Activated T-cell treated with anti-CD3 and anti-CD28 coated beads for 4 hours (primary cell): ENCODE measurements around the gene SRC.
A peak's percentile ranks its signal among the peaks of the same experiment; 100 is the strongest.
"Not testable (repeated sequence)": the region's sequence is repeated elsewhere in the genome, so short reads cannot be mapped to it uniquely, and the experiment has no call there.

Experiments used
- DNase-seq: peaks from one replicate; pipeline ENCODE4 v3.0.0-alpha.2; 2020

Gene SRC

DNA sequence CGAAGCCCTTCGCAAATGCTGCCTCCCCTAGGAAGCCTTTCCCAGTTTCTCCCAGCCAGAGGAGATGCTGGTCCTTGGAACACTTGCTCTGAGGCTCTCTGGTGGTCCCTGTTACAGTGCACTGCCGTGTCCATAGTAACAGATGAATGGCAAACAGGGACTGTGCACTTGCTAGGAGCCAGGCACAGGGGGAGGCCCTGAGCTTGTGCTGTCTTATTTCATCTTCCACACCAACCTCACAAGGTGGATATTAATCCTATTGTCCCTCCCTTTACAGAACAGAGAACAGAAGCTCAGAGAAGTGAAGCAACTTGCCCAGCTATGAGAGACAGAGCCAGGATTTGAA, 19.0 kb downstream of the SRC start:
- DNase-seq: no peak

DNA sequence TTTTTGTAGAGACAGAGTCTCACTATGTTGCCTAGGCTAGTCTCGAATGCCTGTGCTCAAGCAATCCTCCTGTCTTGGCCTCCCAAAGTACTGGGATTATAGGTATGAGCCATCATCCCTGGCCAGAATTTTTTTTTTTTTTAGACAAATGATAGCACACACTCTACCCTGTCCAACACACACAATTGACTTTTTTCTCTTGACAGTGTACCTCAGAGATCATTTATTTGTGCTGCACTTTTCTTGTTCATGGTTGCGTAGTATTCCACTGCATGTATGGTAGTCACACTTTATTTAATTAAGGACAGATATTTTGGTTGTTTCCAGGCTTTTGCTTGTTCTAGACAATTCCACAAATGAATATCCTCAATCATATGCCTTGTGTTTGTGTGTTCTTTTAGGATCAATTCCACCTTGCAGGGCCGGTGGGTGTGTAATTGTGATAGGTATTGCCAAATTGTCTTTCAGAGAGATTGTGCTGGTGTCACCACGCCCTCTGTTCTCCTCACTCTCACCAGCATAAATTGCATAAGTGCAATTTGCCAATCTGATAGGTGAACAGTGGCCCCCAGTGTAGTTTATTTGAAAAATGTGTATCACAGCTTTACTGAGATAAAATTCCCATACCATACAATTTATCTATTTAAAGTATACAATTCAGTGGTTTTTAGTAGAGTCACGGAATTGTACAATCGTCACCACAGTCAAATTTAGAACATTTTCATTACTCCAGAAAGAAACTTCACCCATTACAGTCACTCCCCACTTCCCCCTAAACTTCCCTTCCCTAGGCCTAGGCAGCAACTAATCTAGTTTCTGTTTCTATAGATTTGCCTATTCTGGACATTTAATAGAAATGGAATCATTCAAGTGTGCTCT, 20.1 kb downstream of the SRC start:
- DNase-seq: no peak

DNA sequence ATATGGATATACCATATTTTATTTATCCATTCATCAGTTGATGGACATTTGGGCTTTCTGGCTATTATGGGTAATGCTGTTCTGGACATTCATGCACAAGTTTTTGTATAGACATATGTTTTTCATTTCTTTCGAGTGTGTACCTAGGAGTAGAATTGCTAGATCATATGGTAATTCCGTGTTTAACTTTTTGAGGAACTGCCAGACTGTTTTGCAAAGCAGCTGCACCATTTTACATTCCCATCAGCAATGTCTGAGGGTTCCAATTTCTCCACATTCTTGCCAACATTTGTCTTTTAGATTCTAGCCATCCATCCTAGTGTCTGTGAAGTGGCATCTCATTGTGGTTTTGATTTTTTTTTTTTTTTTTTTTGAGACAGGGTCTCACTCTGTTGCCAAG, 20.8 kb downstream of the SRC start:
- no peak for DNase-seq

DNA sequence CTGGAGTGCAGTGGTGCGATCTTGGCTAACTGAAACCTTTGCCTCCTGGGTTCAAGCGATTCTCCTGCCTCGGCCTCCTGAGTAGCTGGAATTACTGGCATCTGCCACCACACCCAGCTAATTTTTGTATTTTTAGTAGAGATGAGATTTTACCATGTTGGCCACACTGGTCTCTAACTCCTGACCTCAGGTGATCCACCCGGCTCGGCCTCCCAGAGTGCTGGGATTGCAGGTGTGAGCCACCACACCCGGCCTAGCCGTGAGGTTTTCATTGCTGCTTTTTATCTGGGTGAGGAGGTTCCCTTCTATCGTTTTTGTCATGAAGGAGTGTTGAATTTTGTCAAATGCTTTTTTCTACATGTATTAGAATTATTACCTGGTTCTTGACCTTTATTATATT, 23.9 kb downstream of the SRC start:
- no peak for DNase-seq

DNA sequence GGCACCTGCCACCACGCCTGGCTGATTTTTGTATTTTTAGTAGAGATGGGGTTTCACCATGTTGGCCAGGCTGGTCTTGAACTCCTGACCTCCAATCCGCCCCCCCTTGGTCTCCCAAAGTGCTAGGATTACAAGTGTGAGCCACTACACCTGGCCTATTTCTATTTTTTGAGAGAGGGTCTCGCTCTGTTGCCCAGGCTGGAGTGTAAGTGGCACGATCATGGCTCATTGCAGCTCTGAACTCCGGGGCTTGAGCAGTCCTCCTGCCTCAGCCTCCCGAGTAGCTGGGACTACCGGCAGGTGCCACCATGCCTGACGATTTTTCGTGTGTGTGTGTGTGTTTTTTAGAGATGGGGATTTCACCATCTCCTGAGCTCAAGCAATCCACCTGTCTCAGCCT, 25.9 kb downstream of the SRC start:
- not testable (repeated sequence) for DNase-seq

DNA sequence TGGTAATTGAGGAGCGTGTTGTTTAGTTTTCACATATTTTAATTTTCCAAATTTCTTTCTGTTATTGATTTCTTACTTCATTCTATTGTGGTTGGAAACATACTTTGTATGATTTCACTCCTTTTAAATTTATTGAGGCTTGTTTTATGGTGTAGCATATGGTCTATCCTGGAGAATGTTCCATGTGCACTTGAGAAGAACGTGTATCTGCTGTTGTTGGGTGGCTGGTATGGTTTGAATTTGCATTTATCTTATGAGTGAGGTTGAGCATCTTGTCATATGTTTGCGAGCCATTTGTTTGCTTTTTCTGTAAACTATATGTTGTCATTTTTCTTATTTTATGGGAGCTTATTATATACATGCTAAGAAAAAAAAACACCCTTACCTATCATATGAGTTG, 26.5 kb downstream of the SRC start:
- no peak for DNase-seq

DNA sequence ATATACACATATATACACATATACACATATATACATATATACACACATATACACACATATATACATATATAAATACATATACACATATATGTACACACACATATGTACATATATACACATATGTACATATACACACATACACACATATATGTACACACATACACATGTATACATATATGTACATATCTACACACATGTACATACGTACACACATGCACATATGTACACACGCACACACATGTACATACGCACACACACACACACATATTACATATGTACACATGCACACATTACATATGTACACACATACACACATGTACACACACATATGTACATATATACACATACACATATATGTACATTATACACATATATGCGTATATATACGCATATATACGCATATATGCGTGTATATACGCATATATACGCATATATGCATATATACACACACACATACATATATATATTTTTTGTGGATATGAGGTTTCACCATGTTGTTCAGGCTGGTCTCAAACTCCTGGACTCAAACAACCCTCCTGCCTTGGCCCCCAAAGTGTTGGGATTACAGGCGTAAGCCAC, 27.2 kb downstream of the SRC start:
- DNase-seq: no peak

DNA sequence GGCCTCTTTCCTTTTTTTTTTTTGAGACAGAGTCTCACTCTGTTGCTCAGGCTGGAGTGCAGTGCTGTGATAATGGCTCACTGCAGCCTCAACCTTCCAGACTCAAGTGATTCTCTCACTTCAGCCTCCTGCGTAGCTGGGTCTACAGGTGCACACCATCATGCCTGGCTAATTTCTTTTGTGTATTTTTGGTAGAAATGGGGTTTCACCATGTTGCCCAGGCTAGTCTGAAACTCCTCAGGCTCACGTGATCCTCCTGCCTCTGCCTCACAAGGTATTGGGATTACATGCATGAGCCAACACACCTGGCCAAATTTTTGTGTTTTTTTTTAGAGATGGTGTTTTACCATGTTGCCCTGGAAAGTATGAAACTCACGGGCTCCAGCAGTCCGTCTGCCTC, 29.3 kb downstream of the SRC start:
- no peak for DNase-seq

DNA sequence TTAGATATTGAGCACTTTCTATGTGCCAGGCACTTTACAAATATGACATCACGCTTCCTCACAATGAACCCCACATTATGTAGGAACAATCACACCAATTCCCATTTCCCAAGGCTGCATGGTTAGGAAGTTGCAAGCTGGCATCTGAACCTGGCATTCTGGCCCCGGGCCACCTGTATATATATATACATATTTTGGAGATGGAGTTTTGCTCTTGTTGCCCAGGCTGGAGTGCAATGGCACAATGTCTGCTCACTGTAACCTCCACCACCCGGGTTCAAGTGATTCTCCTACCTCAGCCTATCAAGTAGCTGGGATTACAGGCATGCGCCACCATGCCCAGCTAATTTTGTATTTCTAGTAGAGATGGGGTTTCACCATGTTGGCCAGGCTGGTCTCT, 30.4 kb downstream of the SRC start:
- DNase-seq: no peak

DNA sequence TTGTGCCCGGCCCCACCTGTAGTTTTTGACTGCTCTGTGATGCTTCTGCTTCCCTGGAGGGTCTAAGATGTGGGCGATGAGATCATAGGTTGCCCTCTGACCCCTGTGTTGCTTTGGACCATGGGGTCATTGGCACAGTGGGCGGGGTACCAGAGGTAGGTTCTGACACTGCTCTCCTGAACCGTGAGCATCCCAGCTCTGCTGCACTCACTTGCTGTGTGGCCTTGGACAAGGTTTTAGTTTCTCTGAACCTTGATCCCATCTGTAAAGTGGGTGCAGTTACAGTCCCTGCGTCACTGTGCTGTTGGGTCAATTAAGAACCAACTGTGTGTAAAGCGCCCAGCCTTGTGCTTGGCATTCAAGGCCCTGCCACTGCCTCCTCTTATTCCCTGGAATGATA, 30.9 kb downstream of the SRC start:
- no peak for DNase-seq

DNA sequence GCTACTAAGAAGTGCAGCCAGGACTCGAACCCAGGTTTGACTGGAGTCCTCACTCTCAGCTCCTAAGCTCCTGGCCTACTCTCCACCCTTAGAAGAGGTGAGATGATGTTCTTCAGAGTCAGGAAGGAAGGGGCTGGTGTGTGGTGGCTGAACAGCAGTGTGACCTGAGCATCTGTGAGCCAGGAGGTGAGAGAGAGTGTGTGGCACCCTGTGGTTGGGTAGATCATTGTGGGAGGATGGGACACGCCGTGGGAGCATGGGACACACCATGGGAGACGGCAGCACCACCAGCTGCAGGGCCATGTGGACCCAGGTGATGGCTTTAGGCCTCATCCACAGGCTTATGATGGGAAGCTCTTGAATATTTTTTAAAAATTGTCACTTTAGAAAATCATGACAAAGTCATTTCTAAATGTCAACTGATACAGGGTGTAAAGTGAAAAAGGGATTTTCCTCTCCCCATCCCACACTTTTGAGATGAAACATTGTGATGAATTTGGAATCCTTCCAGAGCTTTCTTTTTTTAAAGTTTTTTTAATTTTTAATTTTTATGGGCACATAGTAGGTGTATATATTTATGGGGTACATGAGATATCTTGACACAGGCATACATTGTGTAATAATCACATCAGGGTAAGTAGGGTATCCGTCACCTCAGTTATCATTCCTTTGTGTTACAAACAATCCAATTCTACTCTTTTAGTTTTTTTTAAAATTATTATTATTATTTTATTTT, 31.6 kb downstream of the SRC start:
- no peak for DNase-seq

DNA sequence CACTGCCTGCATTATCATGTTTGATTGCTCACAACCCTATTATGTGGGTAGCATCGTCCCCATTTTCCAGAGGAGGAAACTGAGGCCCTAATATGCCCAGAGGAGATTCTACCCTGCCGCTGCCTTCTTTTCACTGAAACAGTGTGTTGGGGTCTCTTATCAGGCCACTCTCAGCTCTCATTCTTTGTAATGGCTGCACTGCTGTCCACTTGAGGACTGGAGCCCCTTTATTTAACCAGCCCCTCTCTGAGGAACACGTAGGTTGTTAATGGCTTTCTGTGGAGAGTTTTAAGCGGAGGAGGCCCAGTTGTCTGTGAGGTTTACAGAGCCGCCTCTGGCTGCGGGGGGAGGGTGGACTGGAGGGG, 32.5 kb downstream of the SRC start:
- DNase-seq: no peak

DNA sequence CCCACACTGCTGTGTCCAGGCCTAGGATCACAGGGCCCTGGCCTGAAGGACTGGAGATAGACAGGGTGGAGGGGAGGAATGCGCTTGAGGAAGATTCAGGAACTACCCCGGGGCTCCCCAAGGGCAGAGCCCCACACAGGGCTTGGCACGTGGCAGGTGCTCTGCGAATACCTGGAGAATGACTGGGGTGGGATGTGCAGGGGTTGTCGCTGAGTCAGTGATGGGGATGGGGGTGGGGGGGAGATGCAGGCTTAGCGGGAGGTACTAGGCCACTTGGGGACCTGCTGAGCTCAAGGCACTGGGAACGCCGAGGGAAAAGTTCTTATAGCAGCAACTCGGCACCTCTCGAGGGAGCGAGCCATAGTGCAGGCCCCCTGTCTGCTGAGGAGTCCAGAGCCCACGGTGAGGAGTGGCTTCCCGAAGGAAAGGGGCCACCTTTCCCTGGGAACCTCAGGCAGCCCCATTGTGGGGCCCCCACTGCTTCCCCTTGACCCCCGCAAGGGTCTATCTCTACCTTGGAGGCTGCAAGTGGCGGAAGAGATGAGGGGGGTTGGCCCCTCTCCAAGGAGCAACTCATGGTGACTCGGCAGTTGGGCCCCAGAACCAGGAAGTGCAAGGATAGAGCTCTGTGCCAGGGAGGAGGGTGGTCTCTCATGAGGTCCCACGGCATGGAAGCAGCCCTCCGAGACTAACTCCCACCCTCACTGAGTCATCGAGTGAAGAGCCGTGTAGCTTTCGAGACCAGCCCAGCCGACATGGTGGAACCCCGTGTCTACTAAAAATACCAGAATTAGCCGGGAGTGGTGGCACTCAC, 33.1 kb downstream of the SRC start:
- no peak for DNase-seq

DNA sequence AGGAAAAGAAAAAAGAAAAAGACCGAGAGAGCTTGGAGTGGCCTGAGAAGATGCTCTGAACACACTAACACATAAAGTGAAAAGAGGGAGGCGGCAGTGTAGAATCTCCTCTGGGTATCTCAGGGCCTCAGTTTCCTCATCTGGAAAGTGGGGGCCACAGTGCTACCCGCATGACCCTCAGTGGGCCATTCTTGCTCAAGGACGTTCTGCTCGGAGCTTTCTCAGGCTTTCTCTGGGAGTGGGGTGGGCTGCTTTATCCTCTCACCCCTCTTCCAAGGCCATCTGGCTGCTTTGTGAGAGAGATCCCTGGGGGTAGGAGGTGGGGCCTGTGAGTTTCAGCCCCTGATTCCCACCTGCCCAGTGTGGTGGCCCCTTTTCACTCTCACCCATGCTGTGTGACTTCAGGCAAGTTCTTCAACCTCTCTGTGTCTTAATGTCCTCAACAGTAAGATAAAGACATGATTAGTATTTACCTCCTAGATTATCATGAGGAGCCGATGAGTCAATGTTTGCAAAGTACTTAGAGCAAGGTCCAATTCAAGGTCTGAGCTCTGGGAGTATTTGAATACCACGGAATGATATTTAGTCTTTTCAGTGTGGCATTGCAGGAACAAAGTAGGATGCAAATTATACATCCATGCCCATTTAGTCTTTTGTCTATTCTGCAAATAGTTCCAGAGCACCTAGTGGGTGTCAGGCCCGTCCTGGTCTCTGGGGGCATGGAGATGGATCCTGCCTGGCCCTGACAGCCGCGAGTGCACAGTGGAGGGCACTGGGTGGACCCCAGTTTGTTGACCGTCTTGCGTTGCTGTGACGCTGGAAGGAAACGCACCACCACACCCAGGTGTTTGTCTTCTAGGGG, 34.3 kb downstream of the SRC start:
- DNase-seq: no peak

DNA sequence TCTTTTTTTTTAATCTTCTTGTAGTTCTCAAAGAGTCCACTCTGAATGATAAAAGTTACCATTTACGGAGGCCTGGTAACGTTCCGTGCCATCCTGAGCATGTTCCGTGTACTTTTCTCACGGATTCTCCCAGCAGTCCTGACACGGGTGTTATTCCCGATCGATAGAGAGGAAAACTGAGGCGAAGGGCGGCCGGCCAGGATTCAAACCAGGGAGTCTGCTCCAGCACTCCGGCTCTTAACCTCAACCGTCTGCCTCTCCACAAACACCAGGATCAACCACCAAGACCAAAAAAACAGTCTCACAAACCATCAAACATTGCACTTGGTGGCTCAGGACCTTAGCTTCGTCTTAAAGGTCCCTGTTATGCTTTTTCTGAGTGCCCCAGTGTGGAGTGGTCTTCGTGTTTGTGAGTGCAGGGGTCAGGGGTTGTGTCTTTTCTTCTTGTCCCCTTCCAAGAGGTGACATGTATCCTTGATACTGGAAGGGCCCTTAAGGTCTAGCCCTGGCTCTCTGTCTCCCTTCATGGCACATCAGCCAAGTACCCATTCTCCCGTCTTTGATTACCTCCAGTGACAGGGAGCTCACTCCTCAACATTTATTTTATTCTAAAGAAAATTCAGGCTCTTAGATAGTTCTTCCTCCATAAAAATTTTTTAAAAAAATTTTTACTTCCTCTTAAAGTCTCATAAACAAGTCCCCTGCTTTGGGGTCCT, 35.1 kb downstream of the SRC start:
- DNase-seq: no peak

DNA sequence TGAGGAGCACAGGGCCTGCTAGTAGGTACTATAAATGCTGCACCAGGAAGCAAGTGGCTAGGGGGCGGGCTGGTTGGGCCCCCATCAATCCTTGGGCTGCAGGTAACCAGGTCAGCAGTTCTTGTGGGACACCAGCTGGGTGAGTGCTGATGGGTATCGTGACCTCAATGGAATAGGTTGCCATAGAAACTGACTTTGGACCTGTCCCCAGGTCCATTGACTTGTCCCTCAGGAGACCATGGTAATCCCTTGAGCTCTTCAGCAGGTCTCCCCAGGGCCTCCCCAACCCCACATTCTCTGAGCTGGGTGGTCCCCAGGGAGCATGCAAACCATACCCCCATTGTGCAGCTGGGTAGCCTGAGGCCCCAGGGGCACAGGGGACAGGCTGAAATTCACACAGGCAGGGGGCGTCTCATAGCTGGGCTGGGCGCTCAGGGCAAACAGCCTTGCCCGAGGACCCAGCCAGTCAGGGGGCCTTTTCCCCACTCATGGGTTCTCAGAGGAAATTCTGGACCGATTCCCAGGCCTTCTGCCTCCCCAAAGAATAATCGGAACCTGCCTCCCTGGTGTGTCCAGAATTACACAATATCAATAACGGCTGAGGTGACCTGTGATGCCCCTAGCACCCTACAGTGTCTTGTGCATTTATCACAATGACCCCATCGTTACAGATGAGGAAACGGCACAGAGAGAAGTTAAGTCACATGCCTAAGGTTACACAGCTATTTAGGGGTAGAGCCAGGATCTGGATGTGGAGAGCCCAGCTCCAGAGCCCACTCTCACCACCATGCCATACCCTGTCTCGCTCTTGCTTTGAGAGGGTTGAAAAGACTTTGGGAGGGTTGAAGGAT, 35.9 kb downstream of the SRC start:
- no peak for DNase-seq

DNA sequence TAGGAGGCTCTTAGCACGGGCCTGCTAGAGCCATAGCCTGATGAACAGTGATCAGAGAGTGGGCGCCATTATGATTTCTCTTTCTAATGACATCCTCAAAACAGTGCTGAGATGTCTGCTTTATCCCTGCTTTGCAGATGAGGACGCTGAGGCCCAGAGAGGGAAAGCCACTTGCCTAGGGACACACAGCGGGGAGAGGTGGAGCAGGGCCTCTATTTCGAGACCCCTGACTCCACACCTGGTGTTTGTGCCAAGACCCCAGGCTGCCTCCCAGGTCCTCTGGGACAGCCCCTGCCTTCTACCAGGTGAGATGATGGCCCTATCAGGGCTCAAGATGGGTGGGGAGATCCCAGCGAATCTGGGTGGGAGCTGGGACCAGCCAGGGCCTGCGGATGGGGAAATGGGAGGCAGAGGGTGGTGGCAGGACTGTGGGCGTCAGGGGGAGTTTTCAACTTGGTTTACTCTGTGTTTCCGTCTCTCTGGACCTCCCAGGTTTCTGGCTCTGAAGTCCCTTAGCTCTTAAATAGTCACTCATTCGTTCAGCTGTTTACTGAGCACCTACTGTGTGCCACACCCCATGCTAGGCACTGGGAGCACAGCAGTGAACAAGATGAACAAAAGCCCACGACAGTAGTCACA, 36.7 kb downstream of the SRC start:
- DNase-seq: no peak

DNA sequence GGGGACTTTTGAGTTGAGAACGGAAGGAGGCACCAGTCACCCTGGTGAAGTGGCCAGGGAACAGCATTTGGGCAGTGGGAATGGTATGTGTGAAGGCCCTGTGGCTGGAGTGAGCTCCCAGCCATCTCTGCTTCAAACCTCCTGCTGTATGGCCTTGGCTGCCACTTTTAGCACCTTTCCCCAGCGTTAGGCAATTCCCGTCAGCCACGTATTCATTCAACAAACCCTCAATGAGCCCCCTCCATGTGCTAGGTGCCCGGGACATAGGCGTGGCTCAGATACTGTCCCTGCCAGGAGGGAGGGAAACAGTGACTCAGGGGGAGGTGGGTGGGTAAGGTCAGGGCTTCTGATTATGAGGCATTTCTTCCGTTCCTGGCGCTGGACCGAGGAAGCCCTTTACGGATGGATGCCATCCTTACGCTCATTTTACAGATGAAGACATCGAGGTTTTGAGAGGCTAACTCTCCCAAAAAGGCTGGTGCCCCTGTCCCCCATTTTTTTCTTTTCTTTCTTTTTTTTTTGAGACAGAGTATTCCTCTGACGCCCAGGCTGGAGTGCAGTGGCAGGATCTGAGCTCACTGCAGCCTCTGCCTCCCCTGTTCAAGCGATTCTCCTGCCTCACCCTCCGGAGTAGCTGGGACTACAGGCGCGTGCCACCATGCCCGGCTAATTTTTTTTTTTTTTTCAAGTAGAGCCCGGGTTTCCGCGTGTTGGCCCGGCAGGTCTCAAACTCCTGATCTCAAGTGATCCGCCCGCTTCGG, 37.5 kb downstream of the SRC start:
- DNase-seq: no peak

DNA sequence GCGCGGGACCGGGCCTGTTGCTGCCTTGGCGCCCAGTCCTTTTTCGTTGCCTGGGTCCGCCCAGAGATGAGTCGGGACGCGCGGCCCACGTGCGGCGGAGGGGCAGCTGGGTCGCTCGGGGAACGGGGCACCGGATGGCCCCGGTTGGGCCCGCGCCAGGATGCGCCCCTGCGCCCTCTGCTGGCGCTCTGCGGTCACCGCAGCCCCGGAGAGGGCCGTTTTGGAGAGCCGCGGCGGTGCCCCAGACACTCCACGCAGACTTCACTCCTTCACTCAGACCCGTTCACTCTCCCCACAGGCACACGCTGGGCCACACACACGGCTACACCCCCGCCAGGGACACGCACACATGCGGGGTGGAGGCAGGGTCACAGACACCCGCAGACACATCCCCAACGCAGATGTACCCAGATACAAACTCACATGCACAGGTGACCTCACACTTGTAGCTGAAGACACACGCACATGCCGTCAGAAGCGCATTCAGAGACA, 38.8 kb downstream of the SRC start:
- DNase-seq: peak; percentile 73
